Fibroblast of lung (primary cell): ENCODE data around the gene NF1. TPM values are rescaled to one million over a fixed set of nuclear protein-coding genes. Genes with fewer than 3 reads are reported as not detected.

Experiments
- DNase-seq, 2 donors: peaks; one replicate each; pipeline versions ENCODE4 v3.0.0 to v3.0.0-alpha.2; 2010; ENCODE audit warnings: low read depth in 2 of 2
- H2AFZ ChIP-seq: 2 replicates; pipeline ENCODE4 v1.5.1; 2012; ENCODE audit warnings: low read length, control low read depth, inconsistent platforms
- H3K27ac ChIP-seq: 2 replicates; pipeline ENCODE4 v1.5.1; 2011; ENCODE audit warnings: low read length, control low read depth; ENCODE audit not compliant: insufficient read depth
- H3K27me3 ChIP-seq: 2 replicates; pipeline ENCODE4 v1.5.1; 2011; ENCODE audit warnings: mild to moderate bottlenecking, low read length; ENCODE audit not compliant: control insufficient read depth, insufficient read depth
- H3K36me3 ChIP-seq: 2 replicates; pipeline ENCODE4 v1.5.1; 2011; ENCODE audit warnings: low read length; ENCODE audit not compliant: control insufficient read depth, insufficient read depth
- H3K4me1 ChIP-seq: 2 replicates; pipeline ENCODE4 v1.5.1; 2011; ENCODE audit warnings: low read length; ENCODE audit not compliant: control insufficient read depth, insufficient read depth; ENCODE audit errors: extremely low read depth
- H3K4me2 ChIP-seq: 2 replicates; pipeline ENCODE4 v1.5.1; 2011; ENCODE audit warnings: low read length, control low read depth; ENCODE audit not compliant: insufficient read depth; ENCODE audit errors: extremely low read depth
- H3K4me3 ChIP-seq, 4 experiments: fragments of 200-600 bp in 1 of 4; sonication (generic) in 1 of 4; replicated peaks in 1 of 4; 2 replicates each; pipeline ENCODE4 v1.5.1; 2011 to 2016; ENCODE audit warnings: low read length in 4 of 4, low read depth in 3 of 4, mild to moderate bottlenecking in 3 of 4, control low read depth in 2 of 4, inconsistent platforms in 1 of 4, mixed read lengths in 1 of 4; ENCODE audit not compliant: insufficient read depth in 1 of 4; ENCODE audit errors: control extremely low read depth in 1 of 4
- H3K79me2 ChIP-seq: 2 replicates; pipeline ENCODE4 v1.5.1; 2012; ENCODE audit warnings: mild to moderate bottlenecking, low read length, inconsistent platforms; ENCODE audit not compliant: control insufficient read depth, insufficient read depth
- H3K9ac ChIP-seq: 2 replicates; pipeline ENCODE4 v1.5.1; 2011; ENCODE audit warnings: mild to moderate bottlenecking, low read length, control low read depth; ENCODE audit not compliant: insufficient read depth
- H3K9me3 ChIP-seq: 2 replicates; pipeline ENCODE4 v1.5.1; 2012; ENCODE audit warnings: low read depth, low read length; ENCODE audit not compliant: control insufficient read depth, insufficient read depth
- H4K20me1 ChIP-seq: 2 replicates; pipeline ENCODE4 v1.5.1; 2011; ENCODE audit warnings: low read length; ENCODE audit not compliant: control insufficient read depth, insufficient read depth; ENCODE audit errors: extremely low read depth
- CTCF ChIP-seq, 2 donors: IDR thresholded peaks in 1 of 2; conservative IDR thresholded peaks in 1 of 2; 1 replicate in 1 of 2; 2 replicates in 1 of 2; pipeline ENCODE4 v1.5.1; 2011 to 2012; ENCODE audit warnings: low read length in 2 of 2, control low read depth in 1 of 2, inconsistent platforms in 1 of 2, low read depth in 1 of 2, mild to moderate bottlenecking in 1 of 2
- EZH2 ChIP-seq: IDR thresholded peaks from 2 replicates; pipeline ENCODE4 v1.5.1; 2012; ENCODE audit warnings: low read length, control low read depth, mild to moderate bottlenecking; ENCODE audit errors: missing control alignments
- polyA plus RNA-seq, 2 donors: library from polyadenylated mRNA; depleted of rRNA in 1 of 2; stranded (reverse) in 1 of 2; unstranded in 1 of 2; fragments of >200 nt; gene quantifications; 2 replicates each; pipeline ENCODE4 v1.2.1, GENCODE V29; 2011 to 2012; ENCODE audit warnings: missing spikeins in 1 of 2
- total RNA-seq: library from RNA; depleted of rRNA; stranded (reverse); fragments of >200 nt; gene quantifications from 2 replicates; pipeline ENCODE4 v1.2.1, GENCODE V29; 2014

Gene NF1
- total and polyA plus RNA-seq, 2 donors (not counting 1 experiment from before 2014, with no cell fraction given), result 52.8 to 78.8 TPM

GRCh38 chr17:31254654-31255053 lies 159.9 kb downstream of the NF1 start:
- no peak overlapping the region for H3K4me3 ChIP-seq
- H3K27me3 ChIP-seq, result no peaks in the 10 kb centered on the region
- no peak overlapping the region for H3K4me2 ChIP-seq
- no peak overlapping the region for H3K9ac ChIP-seq
- H3K4me1 ChIP-seq, result peaks cover 16% of the 10 kb centered on the region
- no peaks in the 10 kb centered on the region for H4K20me1 ChIP-seq
- TF ChIP-seq EZH2 (no peak), CTCF (conservative IDR thresholded peaks at IDR 0.05 in 1 of 2, IDR thresholded peaks at IDR 0.05 in 1 of 2; ENCODE audit: low read depth in 1 of 2, low read length in 2 of 2) (no peak)
- H3K79me2 ChIP-seq, result no peaks in the 10 kb centered on the region
- no peaks in the 10 kb centered on the region for H3K36me3 ChIP-seq
- no peaks in the 10 kb centered on the region for H3K9me3 ChIP-seq
- no peak for DNase-seq
- H3K27ac ChIP-seq, result no peak overlapping the region
- no peak overlapping the region for H2AFZ ChIP-seq

GRCh38 chr17:31256936-31257335 lies 162.2 kb downstream of the NF1 start:
- Histone ChIP-seq H3K27ac (no peak overlapping the region), H3K4me1 (no peaks in the 10 kb centered on the region), H3K4me2 (no peak overlapping the region), H3K79me2 (no peaks in the 10 kb centered on the region), H3K9me3 (no peaks in the 10 kb centered on the region), H4K20me1 (no peaks in the 10 kb centered on the region), H3K9ac (no peak overlapping the region), H3K4me3 (no peak overlapping the region), H2AFZ (no peak overlapping the region), H3K36me3 (no peaks in the 10 kb centered on the region), H3K27me3 (no peaks in the 10 kb centered on the region)
- TF ChIP-seq EZH2 (no peak), CTCF (conservative IDR thresholded peaks at IDR 0.05 in 1 of 2, IDR thresholded peaks at IDR 0.05 in 1 of 2; ENCODE audit: low read depth in 1 of 2, low read length in 2 of 2) (no peak)
- no peak for DNase-seq

GRCh38 chr17:31260151-31260550 lies 165.4 kb downstream of the NF1 start:
- no peaks in the 10 kb centered on the region for H3K9me3 ChIP-seq
- no peak overlapping the region for H2AFZ ChIP-seq
- DNase-seq, result no peak
- no peak overlapping the region for H3K9ac ChIP-seq
- H3K4me1 ChIP-seq, result no peaks in the 10 kb centered on the region
- H3K4me2 ChIP-seq, result no peak overlapping the region
- no peaks in the 10 kb centered on the region for H3K27me3 ChIP-seq
- no peaks in the 10 kb centered on the region for H3K36me3 ChIP-seq
- no peaks in the 10 kb centered on the region for H4K20me1 ChIP-seq
- no peak overlapping the region for H3K27ac ChIP-seq
- no peak overlapping the region for H3K4me3 ChIP-seq
- H3K79me2 ChIP-seq, result no peaks in the 10 kb centered on the region
- no peak for TF ChIP-seq EZH2
- TF ChIP-seq CTCF (conservative IDR thresholded peaks at IDR 0.05 in 1 of 2, IDR thresholded peaks at IDR 0.05 in 1 of 2; ENCODE audit: low read depth in 1 of 2, low read length in 2 of 2), result no peak
